ENCODE results near the gene LUZP1. TPM values are rescaled to one million over a fixed set of nuclear protein-coding genes. Genes with fewer than 3 reads are reported as not detected.
"Not testable (repeated sequence)": the region's sequence is repeated elsewhere in the genome, so short reads cannot be mapped to it uniquely, and the experiment has no call there.

The LUZP1 gene
- total RNA-seq, 4 donors from 2014 or later, result 22.3 to 38.4 (median 30.3) TPM

DNA sequence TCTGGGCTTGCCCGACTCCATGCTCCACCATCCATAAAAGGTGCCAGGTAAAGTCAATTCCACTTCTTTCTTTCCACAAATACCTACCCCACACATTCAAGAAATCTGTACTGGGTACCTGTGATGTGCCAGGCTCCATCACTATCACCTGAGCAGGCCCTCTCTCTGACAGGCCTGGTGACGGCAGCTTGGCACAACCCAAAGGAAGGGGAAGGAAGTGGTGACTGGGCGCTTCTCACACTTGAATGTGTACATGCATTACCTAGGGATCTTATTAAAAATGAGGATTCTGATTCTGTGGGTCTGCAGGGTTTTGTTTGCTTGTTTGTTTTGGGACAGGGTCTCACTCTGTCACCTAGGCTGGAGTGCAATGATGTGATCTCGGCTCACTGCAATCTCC, 41.1 kb upstream of the LUZP1 start:
- 70% methylated on average over 2 of the region's 4 CpGs; no CpG with 5 or more reads in 1 of the 2 donors for WGBS, 2 donors (ENCODE audit: low coverage in 1 of 2)
- ATAC-seq, result no peak
- no peaks in the 10 kb centered on the region for H3K4me1 ChIP-seq
- no peaks in the 10 kb centered on the region for H3K9me3 ChIP-seq
- peaks cover 75% of the 10 kb centered on the region for H3K27me3 ChIP-seq
- no peak overlapping the region for H3K27ac ChIP-seq
- H3K4me3 ChIP-seq, result no peak overlapping the region
- TF ChIP-seq EP300 (IDR thresholded peaks at IDR 0.05) (no peak), POLR2AphosphoS5 (IDR thresholded peaks at IDR 0.05) (no peak), POLR2A (IDR thresholded peaks at IDR 0.05) (no peak)
- TF ChIP-seq, protein P1, sequence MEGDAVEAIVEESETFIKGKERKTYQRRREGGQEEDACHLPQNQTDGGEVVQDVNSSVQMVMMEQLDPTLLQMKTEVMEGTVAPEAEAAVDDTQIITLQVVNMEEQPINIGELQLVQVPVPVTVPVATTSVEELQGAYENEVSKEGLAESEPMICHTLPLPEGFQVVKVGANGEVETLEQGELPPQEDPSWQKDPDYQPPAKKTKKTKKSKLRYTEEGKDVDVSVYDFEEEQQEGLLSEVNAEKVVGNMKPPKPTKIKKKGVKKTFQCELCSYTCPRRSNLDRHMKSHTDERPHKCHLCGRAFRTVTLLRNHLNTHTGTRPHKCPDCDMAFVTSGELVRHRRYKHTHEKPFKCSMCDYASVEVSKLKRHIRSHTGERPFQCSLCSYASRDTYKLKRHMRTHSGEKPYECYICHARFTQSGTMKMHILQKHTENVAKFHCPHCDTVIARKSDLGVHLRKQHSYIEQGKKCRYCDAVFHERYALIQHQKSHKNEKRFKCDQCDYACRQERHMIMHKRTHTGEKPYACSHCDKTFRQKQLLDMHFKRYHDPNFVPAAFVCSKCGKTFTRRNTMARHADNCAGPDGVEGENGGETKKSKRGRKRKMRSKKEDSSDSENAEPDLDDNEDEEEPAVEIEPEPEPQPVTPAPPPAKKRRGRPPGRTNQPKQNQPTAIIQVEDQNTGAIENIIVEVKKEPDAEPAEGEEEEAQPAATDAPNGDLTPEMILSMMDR (IDR thresholded peaks at IDR 0.05), result no peak
- no peaks in the 10 kb centered on the region for H3K36me3 ChIP-seq

DNA sequence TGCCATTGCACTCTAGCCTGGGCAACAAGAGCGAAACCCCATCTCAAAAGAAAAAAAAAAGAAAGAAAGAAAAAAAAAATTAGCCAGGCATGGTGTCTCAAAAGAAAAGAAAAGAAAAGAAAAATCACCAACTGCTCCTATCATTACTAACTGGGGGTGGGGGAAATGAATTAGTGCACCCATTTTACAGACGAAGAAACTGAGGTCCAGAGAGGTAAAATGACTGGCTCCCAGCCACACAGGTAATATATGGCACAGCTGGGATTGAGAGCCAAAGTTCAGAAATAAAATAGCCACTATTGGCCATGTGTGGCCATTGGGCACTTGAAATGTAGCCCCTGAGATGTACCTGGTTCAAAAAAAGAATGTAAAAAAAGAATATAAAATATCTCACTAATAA, 39.9 kb upstream of the LUZP1 start:
- TF ChIP-seq EP300 (IDR thresholded peaks at IDR 0.05) (no peak), POLR2A (IDR thresholded peaks at IDR 0.05) (no peak), POLR2AphosphoS5 (IDR thresholded peaks at IDR 0.05) (no peak)
- TF ChIP-seq, protein P1 (IDR thresholded peaks at IDR 0.05), result no peak
- H3K4me1 ChIP-seq, result no peaks in the 10 kb centered on the region
- H3K36me3 ChIP-seq, result no peaks in the 10 kb centered on the region
- WGBS, 2 donors (ENCODE audit: low coverage in 1 of 2), result 83 to 89% methylated on average over 1 to 2 of the region's 2 CpGs
- ATAC-seq, result no peak
- H3K27me3 ChIP-seq, result peaks cover 66% of the 10 kb centered on the region
- no peak overlapping the region for H3K4me3 ChIP-seq
- no peak overlapping the region for H3K27ac ChIP-seq
- H3K9me3 ChIP-seq, result no peaks in the 10 kb centered on the region

DNA sequence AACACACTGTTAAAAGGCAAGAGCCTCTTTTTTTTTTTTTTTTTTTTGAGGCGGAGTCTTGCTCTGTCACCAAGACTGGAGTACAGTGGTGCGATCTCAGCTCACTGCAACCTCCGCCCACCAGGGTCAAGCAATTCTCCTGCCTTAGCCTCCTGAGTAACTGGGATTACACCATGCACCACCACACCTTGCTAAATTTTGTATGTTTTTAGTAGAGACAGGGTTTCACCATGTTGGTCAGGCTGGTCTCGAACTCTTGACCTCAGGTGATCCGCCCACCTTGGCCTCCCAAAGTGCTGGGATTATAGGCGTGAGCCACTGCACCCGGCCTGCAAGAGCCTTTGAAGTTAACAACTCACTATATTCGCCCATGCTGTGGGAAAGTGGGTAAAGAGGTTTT, 39.1 kb upstream of the LUZP1 start:
- ATAC-seq, H3K4me1 ChIP-seq, H3K36me3 ChIP-seq, H3K9me3 ChIP-seq, H3K4me3 ChIP-seq, H3K27ac ChIP-seq: not testable (repeated sequence)
- peaks cover 59% of the 10 kb centered on the region for H3K27me3 ChIP-seq
- WGBS, 2 donors (ENCODE audit: low coverage in 1 of 2), result 77 to 83% methylated on average over 5 to 8 of the region's 8 CpGs

DNA sequence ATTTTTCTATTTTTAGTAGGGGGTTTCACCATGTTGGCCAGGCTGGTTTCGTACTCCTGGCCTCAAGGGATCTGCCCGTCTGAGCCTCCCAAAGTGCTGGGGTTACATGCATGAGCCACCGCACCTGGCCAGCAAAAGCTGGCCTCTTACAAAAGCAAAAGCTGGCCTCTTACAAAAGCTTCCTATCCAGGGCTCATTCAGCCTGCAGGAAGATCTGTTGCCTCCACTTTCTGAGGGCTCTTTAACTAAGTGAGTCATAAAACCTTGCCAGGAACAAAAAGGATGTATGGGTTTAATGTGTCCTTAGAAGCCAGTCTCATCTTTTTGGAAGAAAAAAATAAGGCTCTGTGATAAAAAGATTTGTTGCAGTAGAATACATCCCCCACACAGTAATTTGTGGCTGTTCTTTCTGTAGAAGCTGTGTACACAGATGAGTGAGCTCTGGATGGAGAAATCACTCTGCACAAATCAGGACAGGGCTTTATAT, 33.6 kb upstream of the LUZP1 start:
- Histone ChIP-seq H3K4me1 (no peaks in the 10 kb centered on the region), H3K27ac (no peak overlapping the region), H3K9me3 (no peaks in the 10 kb centered on the region), H3K36me3 (no peaks in the 10 kb centered on the region), H3K4me3 (no peak overlapping the region), H3K27me3 (peaks cover 35% of the 10 kb centered on the region)
- TF ChIP-seq EP300 (IDR thresholded peaks at IDR 0.05) (no peak), POLR2A (IDR thresholded peaks at IDR 0.05) (no peak), POLR2AphosphoS5 (IDR thresholded peaks at IDR 0.05) (no peak)
- TF ChIP-seq, protein P1 (IDR thresholded peaks at IDR 0.05), result no peak
- WGBS, 2 donors (ENCODE audit: low coverage in 1 of 2), result 40% methylated on average over 1 of the region's 3 CpGs; no CpG with 5 or more reads in 1 of the 2 donors
- ATAC-seq, result no peak

DNA sequence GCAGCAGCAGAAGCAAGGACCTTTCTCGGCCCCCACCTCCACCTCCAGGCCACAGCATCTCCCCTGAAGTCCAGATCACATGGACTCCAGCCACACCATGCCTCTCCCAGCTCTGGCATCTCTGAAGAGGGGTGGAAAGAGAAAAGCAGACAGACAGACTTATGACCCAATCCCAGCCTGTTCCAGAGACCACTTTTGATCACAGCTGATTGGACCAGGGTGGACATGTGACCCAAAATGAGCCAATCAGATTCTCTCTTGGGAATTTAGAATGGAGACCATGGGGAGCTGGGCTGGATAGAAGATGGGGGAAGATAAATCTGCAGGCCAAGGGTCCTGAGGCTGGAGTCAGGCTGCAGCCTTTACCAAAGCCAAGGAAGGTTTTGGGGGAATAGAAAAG, 32.2 kb upstream of the LUZP1 start:
- TF ChIP-seq POLR2AphosphoS5 (IDR thresholded peaks at IDR 0.05) (no peak), POLR2A (IDR thresholded peaks at IDR 0.05) (no peak)
- 80 to 100% methylated on average over 1 of the region's 1 CpG for WGBS, 2 donors (ENCODE audit: low coverage in 1 of 2)

DNA sequence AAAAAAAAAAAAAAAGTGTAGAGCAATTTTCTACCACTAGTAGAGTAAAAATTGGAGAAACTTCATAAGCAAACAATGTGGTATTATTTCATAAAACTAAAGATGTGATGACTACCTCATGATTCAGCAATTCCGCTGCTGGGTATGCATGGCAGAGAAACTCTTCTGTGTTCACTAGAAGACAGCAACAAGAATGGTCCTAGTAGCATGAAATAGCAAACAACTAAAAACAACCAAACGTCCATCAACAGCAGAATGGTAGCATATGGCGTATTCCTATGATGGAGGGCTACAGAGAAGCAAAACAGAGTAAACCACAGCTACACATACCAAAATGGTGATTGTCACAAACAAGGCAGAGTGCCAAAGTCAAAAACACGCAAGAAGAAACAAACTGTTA, 29.7 kb upstream of the LUZP1 start:
- Histone ChIP-seq H3K9me3 (no peaks in the 10 kb centered on the region), H3K36me3 (no peaks in the 10 kb centered on the region), H3K4me3 (no peak overlapping the region), H3K4me1 (no peaks in the 10 kb centered on the region), H3K27me3 (peaks cover 27% of the 10 kb centered on the region), H3K27ac (no peak overlapping the region)
- ATAC-seq, result no peak
- TF ChIP-seq POLR2A (IDR thresholded peaks at IDR 0.05) (no peak), POLR2AphosphoS5 (IDR thresholded peaks at IDR 0.05) (no peak), EP300 (IDR thresholded peaks at IDR 0.05) (no peak)
- TF ChIP-seq, protein P1 (IDR thresholded peaks at IDR 0.05), result no peak
- WGBS, 2 donors (ENCODE audit: low coverage in 1 of 2), result 55 to 71% methylated on average over 4 of the region's 4 CpGs

More for the DNA sequence above, 32.2 kb upstream of the LUZP1 start:
- Histone ChIP-seq H3K4me3 (no peak overlapping the region), H3K27ac (no peak overlapping the region), H3K9me3 (no peaks in the 10 kb centered on the region), H3K36me3 (no peaks in the 10 kb centered on the region), H3K27me3 (peaks cover 30% of the 10 kb centered on the region), H3K4me1 (no peaks in the 10 kb centered on the region)
- no peak for ATAC-seq

Data from gastroesophageal sphincter (tissue), 4 donors.